Panc1 (cell line): ENCODE data around the gene KRTAP1-4.

Source experiments
- CTCF ChIP-seq: fragments of 450-650 bp; IDR thresholded peaks from 2 replicates; pipeline ENCODE4 v1.5.1; 2017; ENCODE audit warnings: mild to moderate bottlenecking
- POLR2AphosphoS5 ChIP-seq: IDR thresholded peaks from 2 replicates; pipeline ENCODE4 v1.6.1; 2012; ENCODE audit warnings: mild to moderate bottlenecking, low read depth, low read length, moderate library complexity

- TF ChIP-seq CTCF (no peak), POLR2AphosphoS5 (no peak)
Observed at GRCh38 chr17:41015454-41015853, 14.5 kb downstream of the KRTAP1-4 start.
